Measurements from ENCODE around the gene NPIPB8. TPM values are rescaled to one million over a fixed set of nuclear protein-coding genes. Genes with fewer than 3 reads are reported as not detected.

The NPIPB8 gene
- total and polyA plus RNA-seq, 2 of the 13 experiments (the other 11 are each of a cell fraction or from before 2014, with no cell fraction given), result 0.49 to 2.3 TPM

GRCh38 chr16:28596115-28596630, 41.7 kb upstream of the NPIPB8 start (continued):
- TF ChIP-seq ARID5B (CRISPR knock-in tag; IDR thresholded peaks at IDR 0.05) (no peak), HNRNPK (IDR thresholded peaks at IDR 0.05; ENCODE audit: low read depth, low read length, poor library complexity, severe bottlenecking) (no peak), SMYD3 (CRISPR knock-in tag; IDR thresholded peaks at IDR 0.05) (no peak), CC2D1A (CRISPR knock-in tag; IDR thresholded peaks at IDR 0.05) (no peak), PPARG (CRISPR knock-in tag; conservative IDR thresholded peaks at IDR 0.05) (no peak), BATF2 (CRISPR knock-in tag; IDR thresholded peaks at IDR 0.05) (no peak), ZNF10 (CRISPR knock-in tag; IDR thresholded peaks at IDR 0.05; ENCODE audit: borderline replicate concordance, low read depth) (no peak), ZBTB4 (CRISPR knock-in tag; IDR thresholded peaks at IDR 0.05; ENCODE audit: borderline replicate concordance) (no peak), ZNF317 (CRISPR knock-in tag; IDR thresholded peaks at IDR 0.05) (no peak), DR1 (CRISPR knock-in tag; IDR thresholded peaks at IDR 0.05) (0 out of 2 replicates have a peak, but pooled peaks have one; percentile 56), HMGXB4 (CRISPR knock-in tag; IDR thresholded peaks at IDR 0.05; ENCODE audit: borderline replicate concordance in 1 of 2, low read depth in 1 of 2) (no peak), SOX6 (IDR thresholded peaks at IDR 0.05) (no peak), SOX6 (CRISPR knock-in tag; IDR thresholded peaks at IDR 0.05) (peak; percentile 55), HNF1A (IDR thresholded peaks at IDR 0.05; ENCODE audit: low read depth) (no peak), HNF1A (CRISPR knock-in tag; IDR thresholded peaks at IDR 0.05; ENCODE audit: borderline replicate concordance) (no peak)

All from HepG2 (cell line).